NCI-H2196 treated with DMSO at 0.1 percent for 48 hours (cell line): ENCODE measurements around the gene KLHL21.

Experiments
- DNase-seq: peaks from one replicate; lab custom pipeline; 2025; ENCODE audit not compliant: unreplicated experiment; lab: John Stamatoyannopoulos, UW

Gene KLHL21

GRCh38 chr1:6557597-6557996 is 45.1 kb downstream of the KLHL21 start:
- no peak for DNase-seq

- DNase-seq = peak; percentile 52
Measured at GRCh38 chr1:6554907-6555778, 47.5 kb downstream of the KLHL21 start, which contains the start of gene TAS1R1. TSS of gene TAS1R1 (plus strand) at chr1:6555307. CDS start at chr1:6555374, 67 bp downstream.

- DNase-seq = peak; percentile 88
Measured at GRCh38 chr1:6554031-6554906, 48.4 kb downstream of the KLHL21 start, which contains the start of gene NOL9. TSS of gene NOL9 (minus strand) at chr1:6554513. CDS start at chr1:6554502, 11 bp downstream.

- DNase-seq = no peak
Measured at GRCh38 chr1:6547301-6547700, 55.4 kb downstream of the KLHL21 start.

- no peak for DNase-seq
Measured at GRCh38 chr1:6546326-6546725, 56.3 kb downstream of the KLHL21 start.

DNA sequence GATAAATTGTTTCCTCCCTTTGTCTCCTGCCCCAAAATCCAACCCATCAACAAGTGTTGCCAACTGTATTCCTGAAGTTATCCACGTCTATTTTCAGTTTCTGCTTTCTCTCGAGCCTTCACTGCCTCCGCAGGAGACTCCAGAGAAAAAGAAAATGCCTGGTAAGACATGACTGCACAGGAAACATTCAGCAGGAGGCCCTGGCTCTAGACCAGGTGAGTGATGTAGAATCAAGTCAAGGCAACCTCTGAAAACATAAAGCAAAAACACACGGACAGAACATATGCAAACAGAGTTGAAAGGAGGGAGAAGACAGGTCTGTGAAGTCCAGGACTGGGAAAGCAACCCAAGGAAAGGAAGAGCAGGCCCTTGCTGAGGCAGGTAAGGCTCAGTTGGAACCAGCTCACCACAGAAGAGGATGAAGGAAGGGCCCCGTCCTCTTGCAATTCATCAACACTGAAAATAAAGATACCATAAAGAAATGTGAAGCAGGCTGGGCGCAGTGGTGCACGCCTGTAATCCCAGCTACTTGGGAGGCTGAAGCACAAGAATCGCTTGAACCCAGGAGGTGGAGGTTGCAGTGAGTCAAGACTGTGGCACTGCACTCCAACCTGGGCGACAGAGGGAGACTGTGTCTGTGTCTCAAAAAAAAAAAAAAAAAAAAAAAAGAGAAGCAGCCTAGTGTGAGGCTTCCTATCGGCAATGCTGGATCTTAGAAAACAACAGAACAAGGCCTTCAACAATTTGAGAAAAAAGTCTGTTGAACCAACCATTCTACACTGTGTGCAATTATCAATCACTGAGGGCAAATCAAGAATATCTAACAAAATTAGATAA is 57.2 kb downstream of the KLHL21 start:
- no peak for DNase-seq

GRCh38 chr1:6544831-6545230 is 57.8 kb downstream of the KLHL21 start:
- no peak for DNase-seq
